Measurements from ENCODE around the gene WDR37. TPM values are rescaled to one million over a fixed set of nuclear protein-coding genes. Genes with fewer than 3 reads are reported as not detected.

WDR37 gene
- polyA plus RNA-seq, 2 of the 4 experiments (the other 2 are of a cell fraction): 5.9 to 7.1 TPM

DNA sequence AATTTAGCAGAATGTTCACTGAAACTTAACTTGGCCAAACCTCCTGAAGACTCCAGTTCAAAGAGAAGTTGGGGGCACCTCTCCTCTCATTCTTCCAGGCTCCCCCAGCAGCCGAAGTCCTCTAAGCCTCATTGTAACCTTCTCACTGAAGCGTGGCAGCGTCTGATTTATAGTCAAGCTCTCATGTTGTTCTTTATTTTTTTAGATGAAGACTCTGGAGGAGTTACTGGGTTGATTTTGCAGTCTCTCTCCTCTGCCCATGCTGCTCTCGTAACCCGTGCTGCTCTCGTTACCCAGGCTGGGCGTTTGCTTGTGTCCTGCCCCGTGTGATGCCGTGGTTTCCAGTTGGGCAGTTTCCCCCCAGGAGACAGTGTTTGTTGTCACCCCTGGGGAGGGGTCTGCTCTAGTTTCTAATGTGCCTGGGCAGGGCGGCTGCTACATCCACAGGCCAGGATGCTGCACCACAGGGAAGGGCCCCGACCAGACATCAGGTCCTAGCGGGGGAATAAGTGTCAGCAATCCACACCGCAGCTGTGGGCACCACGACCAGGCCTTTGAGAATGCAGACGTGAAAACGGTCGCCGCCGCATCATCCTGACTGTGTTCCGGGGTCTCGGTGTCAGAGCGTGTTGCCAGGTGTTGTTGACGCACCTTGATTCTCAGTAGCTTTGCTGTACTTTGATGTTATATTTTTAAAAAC is 65.2 kb downstream of the WDR37 start (continued):
- no peak for TF ChIP-seq HOXB5 (CRISPR knock-in tag; IDR thresholded peaks at IDR 0.05)
- no peak for TF ChIP-seq MYC (IDR thresholded peaks at IDR 0.05; ENCODE audit: borderline replicate concordance, low read length)

DNA sequence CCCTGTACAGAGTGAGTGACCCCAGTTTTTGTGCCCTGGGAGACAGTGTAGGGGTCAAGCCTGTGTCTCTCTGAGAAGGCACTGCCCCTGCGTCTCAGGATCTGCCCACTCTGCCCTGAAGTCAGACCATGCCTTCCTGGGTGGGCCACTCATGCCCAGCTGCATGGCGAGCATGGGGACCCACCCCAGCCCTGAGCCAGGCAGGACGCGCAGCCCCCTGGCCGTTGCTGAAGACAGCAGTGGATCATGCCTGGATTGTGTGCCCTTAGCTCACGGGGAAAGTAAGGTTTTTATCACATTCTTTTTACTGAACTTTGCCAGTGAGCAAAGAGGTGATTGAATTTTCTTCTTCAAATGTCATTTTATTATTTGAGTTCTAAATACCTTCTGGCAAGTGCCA is 66.2 kb downstream of the WDR37 start:
- TF ChIP-seq HOXA7 (CRISPR knock-in tag; IDR thresholded peaks at IDR 0.05) (no peak), POLR2A (IDR thresholded peaks at IDR 0.05; ENCODE audit: low read length) (no peak), FOSL2 (IDR thresholded peaks at IDR 0.05) (no peak), FOSL2 (CRISPR knock-in tag; IDR thresholded peaks at IDR 0.05) (no peak), HEYL (CRISPR knock-in tag; IDR thresholded peaks at IDR 0.05) (no peak), SREBF2 (IDR thresholded peaks at IDR 0.05) (no peak), TFCP2L1 (CRISPR knock-in tag; IDR thresholded peaks at IDR 0.05) (no peak), NPAS2 (CRISPR knock-in tag; IDR thresholded peaks at IDR 0.05; ENCODE audit: borderline replicate concordance) (no peak), ZFP36 (IDR thresholded peaks at IDR 0.05; ENCODE audit: borderline replicate concordance, partially characterized antibody) (no peak), ESRRA (IDR thresholded peaks at IDR 0.05; ENCODE audit: borderline replicate concordance, low read length) (no peak), TP53 (CRISPR knock-in tag; IDR thresholded peaks at IDR 0.05) (no peak), HOXB13 (CRISPR knock-in tag; IDR thresholded peaks at IDR 0.05; ENCODE audit: low read depth) (no peak), RCOR1 (IDR thresholded peaks at IDR 0.05; ENCODE audit: low read depth, low read length) (no peak)
- TF ChIP-seq, protein P1, sequence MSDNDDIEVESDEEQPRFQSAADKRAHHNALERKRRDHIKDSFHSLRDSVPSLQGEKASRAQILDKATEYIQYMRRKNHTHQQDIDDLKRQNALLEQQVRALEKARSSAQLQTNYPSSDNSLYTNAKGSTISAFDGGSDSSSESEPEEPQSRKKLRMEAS (IDR thresholded peaks at IDR 0.05): no peak
- TF ChIP-seq, protein P2, sequence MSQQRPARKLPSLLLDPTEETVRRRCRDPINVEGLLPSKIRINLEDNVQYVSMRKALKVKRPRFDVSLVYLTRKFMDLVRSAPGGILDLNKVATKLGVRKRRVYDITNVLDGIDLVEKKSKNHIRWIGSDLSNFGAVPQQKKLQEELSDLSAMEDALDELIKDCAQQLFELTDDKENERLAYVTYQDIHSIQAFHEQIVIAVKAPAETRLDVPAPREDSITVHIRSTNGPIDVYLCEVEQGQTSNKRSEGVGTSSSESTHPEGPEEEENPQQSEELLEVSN (IDR thresholded peaks at IDR 0.05; ENCODE audit: borderline replicate concordance, low read depth): no peak
- TF ChIP-seq, protein P3, sequence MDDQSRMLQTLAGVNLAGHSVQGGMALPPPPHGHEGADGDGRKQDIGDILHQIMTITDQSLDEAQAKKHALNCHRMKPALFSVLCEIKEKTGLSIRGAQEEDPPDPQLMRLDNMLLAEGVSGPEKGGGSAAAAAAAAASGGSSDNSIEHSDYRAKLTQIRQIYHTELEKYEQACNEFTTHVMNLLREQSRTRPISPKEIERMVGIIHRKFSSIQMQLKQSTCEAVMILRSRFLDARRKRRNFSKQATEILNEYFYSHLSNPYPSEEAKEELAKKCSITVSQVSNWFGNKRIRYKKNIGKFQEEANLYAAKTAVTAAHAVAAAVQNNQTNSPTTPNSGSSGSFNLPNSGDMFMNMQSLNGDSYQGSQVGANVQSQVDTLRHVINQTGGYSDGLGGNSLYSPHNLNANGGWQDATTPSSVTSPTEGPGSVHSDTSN (IDR thresholded peaks at IDR 0.05): no peak
- TF ChIP-seq, protein P4, sequence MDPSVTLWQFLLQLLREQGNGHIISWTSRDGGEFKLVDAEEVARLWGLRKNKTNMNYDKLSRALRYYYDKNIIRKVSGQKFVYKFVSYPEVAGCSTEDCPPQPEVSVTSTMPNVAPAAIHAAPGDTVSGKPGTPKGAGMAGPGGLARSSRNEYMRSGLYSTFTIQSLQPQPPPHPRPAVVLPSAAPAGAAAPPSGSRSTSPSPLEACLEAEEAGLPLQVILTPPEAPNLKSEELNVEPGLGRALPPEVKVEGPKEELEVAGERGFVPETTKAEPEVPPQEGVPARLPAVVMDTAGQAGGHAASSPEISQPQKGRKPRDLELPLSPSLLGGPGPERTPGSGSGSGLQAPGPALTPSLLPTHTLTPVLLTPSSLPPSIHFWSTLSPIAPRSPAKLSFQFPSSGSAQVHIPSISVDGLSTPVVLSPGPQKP (IDR thresholded peaks at IDR 0.05; ENCODE audit: low read depth, low read length): no peak
- H3K9me3 ChIP-seq: no peaks in the 10 kb centered on the region
- FAIRE-seq: no peak
- WGBS (ENCODE audit: missing lambda C conversion rate): 91% methylated on average over 6 of the region's 6 CpGs
- H3K4me3 ChIP-seq: no peak overlapping the region
- ChIA-PET POLR2A (no interaction called here), CTCF (interaction anchor here (1.0 kb wide), 1 partner anchor 12 kb away, joined by 3 read pairs; no protein-coding TSS in a partner anchor)
- H3K4me2 ChIP-seq: no peak overlapping the region
- H3K4me1 ChIP-seq: no peaks in the 10 kb centered on the region
- no peak for DNase-seq (ENCODE audit: low read depth in 1 of 2, low spot score in 1 of 2)
- H3K27ac ChIP-seq: no peak overlapping the region
- ATAC-seq: no peak

DNA sequence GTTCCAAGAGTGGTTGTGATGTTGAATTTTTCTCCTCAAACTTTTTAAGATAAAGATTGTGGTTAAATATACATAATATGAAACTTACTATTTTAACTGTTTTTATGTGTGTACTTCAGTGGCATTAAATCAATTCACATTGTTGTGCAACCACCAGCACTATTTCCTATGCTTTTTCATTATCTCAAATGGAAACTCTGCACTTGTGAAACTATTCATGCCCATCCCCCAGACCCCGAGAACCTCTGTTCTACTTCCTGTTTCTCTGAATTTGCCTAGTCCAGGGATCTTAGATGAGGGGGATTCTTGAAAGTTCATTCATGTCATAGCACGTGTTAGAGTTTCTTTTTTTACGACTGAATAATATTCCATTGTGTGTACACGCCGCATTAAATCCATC is 67.0 kb downstream of the WDR37 start:
- H3K4me1 ChIP-seq: no peaks in the 10 kb centered on the region
- FAIRE-seq (no peak), ATAC-seq (no peak), DNase-seq (ENCODE audit: low read depth in 1 of 2, low spot score in 1 of 2) (no peak)
- H3K27ac ChIP-seq: no peak overlapping the region
- no peaks in the 10 kb centered on the region for H3K9me3 ChIP-seq
- WGBS (ENCODE audit: missing lambda C conversion rate): 95% methylated on average over 5 of the region's 5 CpGs
- no peak overlapping the region for H3K4me3 ChIP-seq
- TF ChIP-seq SREBF2 (IDR thresholded peaks at IDR 0.05): no peak
- no peak for TF ChIP-seq HDAC2 (IDR thresholded peaks at IDR 0.05)
- no peak for TF ChIP-seq RFX5 (IDR thresholded peaks at IDR 0.05)
- TF ChIP-seq NR3C1 (IDR thresholded peaks at IDR 0.05): no peak
- TF ChIP-seq, protein P4 (IDR thresholded peaks at IDR 0.05; ENCODE audit: low read depth, low read length): no peak
- TF ChIP-seq RCOR1 (IDR thresholded peaks at IDR 0.05; ENCODE audit: low read depth, low read length): no peak
- TF ChIP-seq HOXA7 (CRISPR knock-in tag; IDR thresholded peaks at IDR 0.05): no peak
- TF ChIP-seq, protein P2 (IDR thresholded peaks at IDR 0.05; ENCODE audit: borderline replicate concordance, low read depth): no peak
- no peak for TF ChIP-seq NPAS2 (CRISPR knock-in tag; IDR thresholded peaks at IDR 0.05; ENCODE audit: borderline replicate concordance)
- no peak for TF ChIP-seq TP53 (CRISPR knock-in tag; IDR thresholded peaks at IDR 0.05)
- no peak for TF ChIP-seq FOSB (CRISPR knock-in tag; IDR thresholded peaks at IDR 0.05)
- no peak overlapping the region for H3K4me2 ChIP-seq
- ChIA-PET CTCF (no interaction called here), POLR2A (no interaction called here)
